AG10803 (cell line): ENCODE results near the gene BASP1.
A peak's percentile ranks its signal among the peaks of the same experiment; 100 is the strongest.
"Not testable (repeated sequence)": the region's sequence is repeated elsewhere in the genome, so short reads cannot be mapped to it uniquely, and the experiment has no call there.

Source experiments
- DNase-seq: peaks from one replicate; pipeline ENCODE4 v3.0.0; 2010; ENCODE audit warnings: low read depth
- H3K4me3 ChIP-seq: 2 replicates; pipeline ENCODE4 v1.5.1; 2011; ENCODE audit warnings: mild to moderate bottlenecking, low read length, control low read depth
- TF ChIP-seq, protein P1 (sequence below): conservative IDR thresholded peaks from 2 replicates; pipeline ENCODE4 v1.5.1; 2011; ENCODE audit warnings: mild to moderate bottlenecking, low read length, control low read depth, inconsistent platforms

Gene BASP1

DNA sequence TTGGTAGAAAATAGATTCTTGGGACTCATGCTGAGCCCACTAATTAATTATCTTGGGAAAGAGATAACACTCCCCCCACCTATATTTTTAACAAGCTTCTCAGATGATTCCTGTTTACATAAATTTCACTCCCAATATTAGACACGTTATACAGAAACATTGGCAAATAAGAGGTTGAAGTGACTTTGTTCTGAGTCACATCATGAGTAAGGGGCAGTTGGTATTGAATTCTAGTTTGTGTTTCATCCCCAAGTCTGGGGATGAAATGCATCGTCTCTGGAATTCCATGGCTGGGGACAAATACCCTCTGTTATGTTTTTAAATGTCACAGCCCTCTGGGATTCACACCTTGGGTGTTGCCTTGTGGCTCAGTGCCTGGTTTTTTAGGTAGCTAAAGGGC is 41.0 kb downstream of the BASP1 start:
- no peak overlapping the region for H3K4me3 ChIP-seq
- peak; percentile 20 for DNase-seq
- TF ChIP-seq, protein P1, sequence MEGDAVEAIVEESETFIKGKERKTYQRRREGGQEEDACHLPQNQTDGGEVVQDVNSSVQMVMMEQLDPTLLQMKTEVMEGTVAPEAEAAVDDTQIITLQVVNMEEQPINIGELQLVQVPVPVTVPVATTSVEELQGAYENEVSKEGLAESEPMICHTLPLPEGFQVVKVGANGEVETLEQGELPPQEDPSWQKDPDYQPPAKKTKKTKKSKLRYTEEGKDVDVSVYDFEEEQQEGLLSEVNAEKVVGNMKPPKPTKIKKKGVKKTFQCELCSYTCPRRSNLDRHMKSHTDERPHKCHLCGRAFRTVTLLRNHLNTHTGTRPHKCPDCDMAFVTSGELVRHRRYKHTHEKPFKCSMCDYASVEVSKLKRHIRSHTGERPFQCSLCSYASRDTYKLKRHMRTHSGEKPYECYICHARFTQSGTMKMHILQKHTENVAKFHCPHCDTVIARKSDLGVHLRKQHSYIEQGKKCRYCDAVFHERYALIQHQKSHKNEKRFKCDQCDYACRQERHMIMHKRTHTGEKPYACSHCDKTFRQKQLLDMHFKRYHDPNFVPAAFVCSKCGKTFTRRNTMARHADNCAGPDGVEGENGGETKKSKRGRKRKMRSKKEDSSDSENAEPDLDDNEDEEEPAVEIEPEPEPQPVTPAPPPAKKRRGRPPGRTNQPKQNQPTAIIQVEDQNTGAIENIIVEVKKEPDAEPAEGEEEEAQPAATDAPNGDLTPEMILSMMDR: no peak

- not testable (repeated sequence) for DNase-seq, H3K4me3 ChIP-seq
Measured at GRCh38 chr5:17259012-17259411, 41.6 kb downstream of the BASP1 start.

DNA sequence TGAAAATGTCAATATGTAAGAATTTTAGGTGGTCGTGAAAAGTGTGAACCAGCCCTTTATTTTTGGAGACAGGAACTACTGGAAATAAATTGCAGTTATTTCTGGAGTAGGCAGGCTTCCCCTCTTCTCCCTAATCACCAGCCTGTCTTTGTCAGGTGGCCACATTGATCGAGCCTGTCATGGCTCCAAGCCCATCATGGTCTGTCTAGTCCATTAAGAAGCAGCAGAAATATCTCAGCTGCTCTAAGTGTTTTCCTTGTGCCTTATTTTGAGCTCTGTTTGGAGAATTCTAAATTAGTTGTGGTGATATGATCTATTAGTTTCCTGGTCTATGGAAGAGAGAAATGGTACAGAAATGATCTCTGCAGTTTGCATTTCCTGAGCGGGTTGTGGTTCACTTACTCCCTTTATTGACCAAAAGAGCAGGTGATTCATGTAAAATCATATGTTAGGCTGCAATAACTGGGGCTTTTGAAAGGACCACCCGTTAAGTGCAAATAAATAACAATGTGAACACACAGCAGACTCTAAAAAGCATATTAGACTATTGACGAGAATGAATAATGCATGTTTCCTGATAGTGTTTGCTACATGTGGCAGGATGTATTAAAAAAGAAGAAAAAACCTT is 42.3 kb downstream of the BASP1 start:
- no peak for DNase-seq
- no peak overlapping the region for H3K4me3 ChIP-seq
- TF ChIP-seq, protein P1: no peak

GRCh38 chr5:17260549-17260948 is 43.1 kb downstream of the BASP1 start:
- DNase-seq: no peak
- no peak overlapping the region for H3K4me3 ChIP-seq
- TF ChIP-seq, protein P1: no peak

- TF ChIP-seq, protein P1: no peak
- no peak for DNase-seq
- no peak overlapping the region for H3K4me3 ChIP-seq
Measured at GRCh38 chr5:17261075-17261474, 43.6 kb downstream of the BASP1 start.

DNA sequence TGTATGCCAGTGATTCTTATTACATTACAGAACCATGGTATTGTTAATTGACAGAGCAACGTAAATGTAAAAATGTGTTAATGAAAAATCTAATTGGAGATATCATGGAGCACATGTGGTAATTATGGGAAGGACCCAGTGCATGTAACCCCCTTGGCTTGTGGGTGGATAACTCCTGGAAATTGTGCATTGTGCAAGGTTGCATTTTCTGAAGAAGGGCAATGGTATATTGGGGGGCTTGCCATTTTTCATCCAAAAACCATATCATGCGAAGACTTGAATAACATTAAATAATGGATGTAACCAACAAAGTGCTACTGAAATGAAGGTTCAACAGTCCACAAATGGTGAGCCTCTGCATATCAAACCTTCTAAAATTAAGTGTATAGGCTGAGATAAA is 47.6 kb downstream of the BASP1 start:
- no peak for DNase-seq
- H3K4me3 ChIP-seq: no peak overlapping the region
- TF ChIP-seq, protein P1: no peak

DNA sequence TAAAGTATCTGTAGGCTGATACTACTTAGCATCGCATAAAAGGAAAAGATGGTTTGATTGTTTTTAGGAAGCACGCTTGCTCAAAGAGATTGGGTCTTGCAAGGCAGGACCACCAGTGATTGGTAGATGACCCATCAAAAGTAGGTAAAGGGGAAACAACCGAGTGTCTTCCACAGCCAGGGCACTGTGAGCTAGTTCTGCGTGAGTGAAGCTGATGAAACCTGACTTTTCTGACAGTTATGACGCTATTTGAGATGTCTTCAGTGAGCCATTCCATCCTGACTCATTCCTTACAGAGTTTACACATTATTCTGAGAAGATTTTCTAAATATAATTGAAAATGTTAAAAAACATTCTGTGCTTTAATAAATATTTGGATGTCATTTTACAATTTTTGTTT is 49.7 kb downstream of the BASP1 start:
- no peak overlapping the region for H3K4me3 ChIP-seq
- DNase-seq: no peak
- TF ChIP-seq, protein P1: no peak

- DNase-seq: no peak
- no peak overlapping the region for H3K4me3 ChIP-seq
- TF ChIP-seq, protein P1: no peak
Measured at GRCh38 chr5:17269201-17269600, 51.8 kb downstream of the BASP1 start.
